GM19452 (cell line): ENCODE measurements around the gene ZNF821.
"Not testable (repeated sequence)": the region's sequence is repeated elsewhere in the genome, so short reads cannot be mapped to it uniquely, and the experiment has no call there.

Experiments
- ATAC-seq: cut with Tn5 transposase; IDR thresholded peaks from one replicate; pipeline ENCODE4 v1.9.1; 2021; ENCODE audit not compliant: unreplicated experiment

ZNF821 gene

DNA sequence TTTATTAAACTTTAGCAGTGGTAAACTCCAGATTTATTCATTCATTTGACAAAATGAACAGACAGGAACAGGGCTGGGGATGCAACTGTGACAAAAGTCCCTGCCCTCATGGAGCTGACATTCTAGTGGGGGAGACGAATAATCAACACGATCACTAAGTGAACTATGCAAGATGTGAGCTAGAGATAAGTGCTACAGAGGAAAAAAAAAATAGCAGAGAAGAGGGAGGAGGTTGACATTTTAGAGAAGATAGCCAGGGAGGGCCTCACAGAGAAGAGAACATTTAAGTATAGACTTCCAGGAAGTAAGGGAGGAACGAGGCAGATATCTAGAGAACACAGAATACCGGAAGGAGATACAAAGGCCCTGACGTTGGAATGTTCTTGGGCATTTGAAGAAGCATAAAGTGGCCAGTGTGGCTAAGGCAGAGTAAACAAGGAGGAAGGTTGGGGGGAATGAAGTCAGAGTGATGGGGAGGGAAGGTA lies 57.4 kb downstream of the ZNF821 start:
- ATAC-seq: no peak

DNA sequence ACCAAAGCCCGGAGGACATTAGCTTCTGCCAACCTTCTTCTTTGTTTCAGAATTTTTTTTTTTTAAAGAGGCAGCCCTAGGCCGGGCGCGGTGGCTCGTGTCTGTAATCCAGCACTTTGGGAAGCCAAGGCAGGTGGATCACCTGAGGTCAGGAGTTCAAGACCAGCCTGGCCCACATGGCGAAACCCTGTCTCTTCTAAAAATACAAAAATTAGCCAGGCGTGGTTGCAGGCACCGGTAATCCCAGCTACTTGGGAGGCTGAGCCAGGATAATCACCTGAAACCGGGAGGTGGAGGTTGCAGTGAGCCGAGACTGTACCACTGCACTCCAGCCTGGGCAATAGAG lies 66.9 kb downstream of the ZNF821 start:
- not testable (repeated sequence) for ATAC-seq

DNA sequence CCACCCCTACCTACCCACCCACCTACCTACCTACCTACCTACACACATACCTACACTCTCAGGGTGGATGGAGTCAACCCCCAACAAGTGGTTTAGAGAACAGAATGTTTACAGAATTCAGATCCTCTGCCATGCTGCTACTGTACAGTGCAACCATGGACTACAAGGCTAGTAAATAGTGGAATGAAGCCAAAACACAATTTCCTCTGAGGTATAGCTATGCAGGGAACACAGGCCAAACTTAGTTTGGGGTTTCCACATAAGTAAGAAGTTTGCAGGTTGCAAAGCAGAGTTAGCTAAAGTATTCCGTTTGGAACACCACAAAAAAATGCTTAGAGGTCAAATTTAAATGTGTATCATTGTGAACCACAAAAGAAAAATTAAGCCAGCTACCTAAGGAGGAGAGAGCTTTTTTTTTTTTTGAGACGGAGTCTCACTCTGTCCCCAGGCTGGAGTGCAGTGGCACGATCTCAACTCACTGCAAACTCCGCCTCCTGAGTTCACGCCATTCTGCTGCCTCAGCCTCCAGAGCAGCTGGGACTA lies 72.7 kb downstream of the ZNF821 start:
- ATAC-seq: no peak

DNA sequence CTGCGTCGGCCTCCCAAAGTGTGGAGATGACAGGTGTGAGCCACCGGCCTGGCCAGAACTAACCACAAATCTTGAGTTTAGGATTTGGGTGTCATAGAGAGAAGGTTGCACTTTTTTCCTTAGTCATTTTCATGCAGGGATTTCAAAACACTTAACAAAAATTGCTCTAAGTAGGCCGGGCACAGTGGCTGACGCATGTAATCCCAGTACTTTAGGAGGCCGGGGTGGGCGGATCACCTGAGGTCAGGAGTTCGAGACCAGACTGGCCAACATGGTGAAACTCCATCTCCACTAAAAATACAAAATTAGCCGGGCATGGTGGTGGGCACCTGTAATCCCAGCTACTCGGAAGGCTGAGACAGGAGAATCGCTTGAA lies 73.8 kb downstream of the ZNF821 start:
- ATAC-seq: not testable (repeated sequence)
